ENCODE measurements around the gene CTBP2.

DNA sequence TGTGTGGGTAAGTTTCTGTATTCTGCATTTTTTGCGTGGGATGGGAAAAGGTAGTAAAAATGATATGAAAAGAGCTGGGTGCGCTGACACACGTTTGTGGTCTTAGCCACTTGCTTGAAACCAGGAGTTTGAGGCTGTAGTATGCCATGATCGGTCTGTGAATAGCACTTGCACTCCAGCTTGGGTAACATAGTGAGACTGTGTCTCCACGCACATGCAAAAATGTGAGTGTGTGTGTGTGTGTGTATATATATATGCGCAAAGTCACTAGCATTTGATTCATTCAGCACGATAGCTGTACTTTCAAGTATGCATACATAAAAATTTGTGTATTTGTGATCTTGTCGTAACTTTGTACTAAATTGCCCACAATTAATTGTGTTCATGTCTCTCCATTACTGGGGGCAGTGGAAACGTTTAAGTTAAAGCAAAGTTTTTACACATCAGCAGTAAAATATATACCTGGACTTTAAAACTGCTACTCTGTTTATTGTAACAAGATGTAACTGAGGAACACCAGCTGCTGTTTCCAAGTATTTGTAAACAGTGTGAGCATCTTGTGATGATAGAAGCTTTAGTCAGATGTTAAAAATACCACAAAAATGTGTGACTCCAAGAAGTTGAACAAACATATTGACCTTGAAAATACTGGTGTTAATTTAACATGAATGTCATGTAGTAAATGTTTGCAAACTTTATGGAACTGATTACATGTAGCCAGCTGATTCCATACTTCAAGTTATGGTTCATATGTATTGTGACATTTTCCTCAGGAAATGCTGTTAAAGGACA is 216.9 kb downstream of the CTBP2 start:
- TF ChIP-seq, protein P1, sequence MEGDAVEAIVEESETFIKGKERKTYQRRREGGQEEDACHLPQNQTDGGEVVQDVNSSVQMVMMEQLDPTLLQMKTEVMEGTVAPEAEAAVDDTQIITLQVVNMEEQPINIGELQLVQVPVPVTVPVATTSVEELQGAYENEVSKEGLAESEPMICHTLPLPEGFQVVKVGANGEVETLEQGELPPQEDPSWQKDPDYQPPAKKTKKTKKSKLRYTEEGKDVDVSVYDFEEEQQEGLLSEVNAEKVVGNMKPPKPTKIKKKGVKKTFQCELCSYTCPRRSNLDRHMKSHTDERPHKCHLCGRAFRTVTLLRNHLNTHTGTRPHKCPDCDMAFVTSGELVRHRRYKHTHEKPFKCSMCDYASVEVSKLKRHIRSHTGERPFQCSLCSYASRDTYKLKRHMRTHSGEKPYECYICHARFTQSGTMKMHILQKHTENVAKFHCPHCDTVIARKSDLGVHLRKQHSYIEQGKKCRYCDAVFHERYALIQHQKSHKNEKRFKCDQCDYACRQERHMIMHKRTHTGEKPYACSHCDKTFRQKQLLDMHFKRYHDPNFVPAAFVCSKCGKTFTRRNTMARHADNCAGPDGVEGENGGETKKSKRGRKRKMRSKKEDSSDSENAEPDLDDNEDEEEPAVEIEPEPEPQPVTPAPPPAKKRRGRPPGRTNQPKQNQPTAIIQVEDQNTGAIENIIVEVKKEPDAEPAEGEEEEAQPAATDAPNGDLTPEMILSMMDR (IDR thresholded peaks at IDR 0.05; ENCODE audit: low read depth, low read length, poor library complexity, severe bottlenecking), result no peak
- TF ChIP-seq EZH2phosphoT487 (IDR thresholded peaks at IDR 0.05; ENCODE audit: borderline replicate concordance, low read length), result no peak
